C4-2B (cell line): ENCODE data around the gene EMP1.

ENCODE experiments used
- ZFX ChIP-seq: fragments of 450-650 bp; IDR thresholded peaks from 2 replicates; pipeline ENCODE4 v1.6.1; 2017
- TF ChIP-seq, protein P1 (sequence below): fragments of 450-650 bp; conservative IDR thresholded peaks from 2 replicates; pipeline ENCODE4 v1.5.1; 2017; ENCODE audit warnings: mild to moderate bottlenecking

DNA sequence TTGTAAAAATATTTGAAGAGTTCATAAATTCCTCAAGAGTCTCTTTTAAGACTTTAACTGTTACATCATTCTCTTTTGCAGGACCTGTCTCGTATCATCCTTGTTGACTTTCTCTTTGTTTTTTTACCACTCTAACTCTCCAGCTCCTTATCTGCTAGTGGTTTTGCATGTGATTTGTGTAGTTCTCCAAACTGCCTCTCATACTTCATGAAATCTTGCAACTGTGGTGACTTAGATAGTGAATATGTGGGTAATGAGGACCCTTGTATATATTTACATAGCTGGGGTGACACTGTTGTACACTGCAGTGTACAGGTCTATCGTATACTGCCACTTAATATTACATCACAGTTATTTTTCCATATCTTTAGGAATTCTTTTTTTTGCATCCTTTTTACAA lies 40.2 kb upstream of the EMP1 start:
- TF ChIP-seq, protein P1, sequence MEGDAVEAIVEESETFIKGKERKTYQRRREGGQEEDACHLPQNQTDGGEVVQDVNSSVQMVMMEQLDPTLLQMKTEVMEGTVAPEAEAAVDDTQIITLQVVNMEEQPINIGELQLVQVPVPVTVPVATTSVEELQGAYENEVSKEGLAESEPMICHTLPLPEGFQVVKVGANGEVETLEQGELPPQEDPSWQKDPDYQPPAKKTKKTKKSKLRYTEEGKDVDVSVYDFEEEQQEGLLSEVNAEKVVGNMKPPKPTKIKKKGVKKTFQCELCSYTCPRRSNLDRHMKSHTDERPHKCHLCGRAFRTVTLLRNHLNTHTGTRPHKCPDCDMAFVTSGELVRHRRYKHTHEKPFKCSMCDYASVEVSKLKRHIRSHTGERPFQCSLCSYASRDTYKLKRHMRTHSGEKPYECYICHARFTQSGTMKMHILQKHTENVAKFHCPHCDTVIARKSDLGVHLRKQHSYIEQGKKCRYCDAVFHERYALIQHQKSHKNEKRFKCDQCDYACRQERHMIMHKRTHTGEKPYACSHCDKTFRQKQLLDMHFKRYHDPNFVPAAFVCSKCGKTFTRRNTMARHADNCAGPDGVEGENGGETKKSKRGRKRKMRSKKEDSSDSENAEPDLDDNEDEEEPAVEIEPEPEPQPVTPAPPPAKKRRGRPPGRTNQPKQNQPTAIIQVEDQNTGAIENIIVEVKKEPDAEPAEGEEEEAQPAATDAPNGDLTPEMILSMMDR, result no peak
- no peak for TF ChIP-seq ZFX
